Fibroblast of lung (primary cell): Measurements from ENCODE around the gene SRPK2.
"Not testable (repeated sequence)": the region's sequence is repeated elsewhere in the genome, so short reads cannot be mapped to it uniquely, and the experiment has no call there.

Source experiments
- CTCF ChIP-seq, 2 donors: IDR thresholded peaks in 1 of 2; conservative IDR thresholded peaks in 1 of 2; 1 replicate in 1 of 2; 2 replicates in 1 of 2; pipeline ENCODE4 v1.5.1; 2011 to 2012; ENCODE audit warnings: low read length in 2 of 2, control low read depth in 1 of 2, inconsistent platforms in 1 of 2, low read depth in 1 of 2, mild to moderate bottlenecking in 1 of 2
- EZH2 ChIP-seq: IDR thresholded peaks from 2 replicates; pipeline ENCODE4 v1.5.1; 2012; ENCODE audit warnings: low read length, control low read depth, mild to moderate bottlenecking; ENCODE audit errors: missing control alignments

- not testable (repeated sequence) for TF ChIP-seq CTCF (conservative IDR thresholded peaks at IDR 0.05 in 1 of 2, IDR thresholded peaks at IDR 0.05 in 1 of 2; ENCODE audit: low read depth in 1 of 2, low read length in 2 of 2); EZH2
These were observed 26.0 kb downstream of the SRPK2 start for GRCh38 chr7:105362685-105363084.
